Mucosa of descending colon (tissue), 3 donors: ENCODE measurements around the gene TULP3. TPM values are rescaled to one million over a fixed set of nuclear protein-coding genes. Genes with fewer than 3 reads are reported as not detected.
A peak's percentile ranks its signal among the peaks of the same experiment; 100 is the strongest.

ENCODE experiments used
- ATAC-seq: fragments of 200-7000 bp; cut with Tn5 transposase; one replicate; pipeline ENCODE4 v1.9.1; 2020; ENCODE audit warnings: mild to moderate bottlenecking, moderate library complexity
- DNase-seq, 3 donors: peaks; one replicate each; pipeline ENCODE4 v3.0.0-alpha.2; 2020
- H3K36me3 ChIP-seq: fragments of 200-600 bp; one replicate; pipeline ENCODE4 v1.8.0; 2021; ENCODE audit warnings: low read depth, mild to moderate bottlenecking
- H3K4me1 ChIP-seq: fragments of 200-600 bp; one replicate; pipeline ENCODE4 v1.8.0; 2021; ENCODE audit warnings: low read depth, mild to moderate bottlenecking
- H3K4me3 ChIP-seq: fragments of 200-600 bp; one replicate; pipeline ENCODE4 v1.8.0; 2021; ENCODE audit warnings: mild to moderate bottlenecking
- H3K9me3 ChIP-seq: fragments of 200-600 bp; one replicate; pipeline ENCODE4 v1.8.0; 2021; ENCODE audit warnings: mild to moderate bottlenecking
- CTCF ChIP-seq: fragments of 200-600 bp; IDR thresholded peaks from one replicate; pipeline ENCODE4 v1.8.0; 2022; ENCODE audit warnings: antibody characterized with exemption, mild to moderate bottlenecking
- intact Hi-C, 2 donors: fragments of 100-400 bp; cut with DNase I in 1 of 2; cut with micrococcal nuclease in 1 of 2; formaldehyde crosslinking; loops; one replicate each; pipeline versions ENCODE4 v1.11.0 to v1.11.1; 2022; cut with DNase I, micrococcal nuclease
- long read RNA-seq, 2 donors: library from polyadenylated mRNA; unstranded; transcript quantifications; one replicate each; pipeline ENCODE4 v2.0.0, GENCODE V29; 2019 to 2021
- total RNA-seq, 3 donors: library from RNA; stranded (reverse); fragmentation: NEBNext Ultra II Directional in 2 of 3; extraction: Animal tissue kit (Norgen Biotek cat#: 25700) in 2 of 3; gene quantifications; one replicate each; pipeline versions ENCODE4 v1.2.1 to v1.2.4, GENCODE V29; 2021 to 2023
- donor health status: DM: no; HTN: no; CAD: no; lungs with moderate emphysema.
- donor health status: DM: no; HTN: no; CAD: no.
- donor health status: DM: no; HTN: yes; CAD: no.

The TULP3 gene
- 10 to 100 TPM in 1 of 3 donors, 1 to 10 TPM in 2; 7.9 to 18.2 (median 8.2) TPM for total RNA-seq
- long read RNA-seq, donor 1, partial matches to known transcripts: 2 of 11 reads
- long read RNA-seq, donor 1, other reads (novel, unspliced or antisense): 7 of 11 reads
- long read RNA-seq, donor 2, partial matches to known transcripts: 0 of 3 reads
- long read RNA-seq, donor 2, other reads (novel, unspliced or antisense): 1 of 3 reads

- Histone ChIP-seq H3K9me3 (no peaks in the 10 kb centered on the region), H3K36me3 (no peaks in the 10 kb centered on the region), H3K4me3 (peak within 1 kb of the TSS; percentile 91), H3K4me1 (no peaks in the 10 kb centered on the region)
- ATAC-seq: peak; percentile 99
- no peak for TF ChIP-seq CTCF
- peak; percentile 98 to 99 (median 99) for DNase-seq
- intact Hi-C loops: no loop called here
Measured at GRCh38 chr12:2890388-2891239, at the start of gene TULP3. TSS of gene TULP3 (plus strand) at chr12:2890891. CDS start at chr12:2890948, 57 bp downstream.

- no peak overlapping the region for H3K4me3 ChIP-seq
- no peak for DNase-seq
- no peaks in the 10 kb centered on the region for H3K36me3 ChIP-seq
- no peaks in the 10 kb centered on the region for H3K4me1 ChIP-seq
- intact Hi-C loops: no loop called here
- no peaks in the 10 kb centered on the region for H3K9me3 ChIP-seq
- no peak for TF ChIP-seq CTCF
- ATAC-seq: no peak
Measured at GRCh38 chr12:2841056-2841650, 49.5 kb upstream of the TULP3 start.

- intact Hi-C loops: no loop called here
- Histone ChIP-seq H3K4me1 (no peaks in the 10 kb centered on the region), H3K36me3 (no peaks in the 10 kb centered on the region), H3K4me3 (no peak overlapping the region), H3K9me3 (no peaks in the 10 kb centered on the region)
- ATAC-seq (no peak), DNase-seq (no peak)
- TF ChIP-seq CTCF: no peak
Measured at GRCh38 chr12:2842948-2843347, 47.7 kb upstream of the TULP3 start.

GRCh38 chr12:2844786-2845185, 45.9 kb upstream of the TULP3 start:
- Histone ChIP-seq H3K4me3 (no peak overlapping the region), H3K9me3 (no peaks in the 10 kb centered on the region), H3K4me1 (no peaks in the 10 kb centered on the region), H3K36me3 (no peaks in the 10 kb centered on the region)
- ATAC-seq (no peak), DNase-seq (no peak)
- intact Hi-C loops: no loop called here
- no peak for TF ChIP-seq CTCF

- H3K9me3 ChIP-seq: no peaks in the 10 kb centered on the region
- DNase-seq (no peak), ATAC-seq (no peak)
- no peaks in the 10 kb centered on the region for H3K36me3 ChIP-seq
- intact Hi-C loops: no loop called here
- no peak for TF ChIP-seq CTCF
- H3K4me3 ChIP-seq: no peak overlapping the region
- H3K4me1 ChIP-seq: peaks cover 3% of the 10 kb centered on the region
Measured at GRCh38 chr12:2845280-2845679, 45.4 kb upstream of the TULP3 start.
